Hematopoietic multipotent progenitor cell (in vitro differentiated cells): ENCODE results near the gene ST7. TPM values are rescaled to one million over a fixed set of nuclear protein-coding genes. Genes with fewer than 3 reads are reported as not detected.
"Not testable (repeated sequence)": the region's sequence is repeated elsewhere in the genome, so short reads cannot be mapped to it uniquely, and the experiment has no call there.

ENCODE experiments used
- DNase-seq, 3 donors: peaks; one replicate each; pipeline ENCODE4 v3.0.0-alpha.2; 2011 to 2015; ENCODE audit warnings: low read depth in 2 of 3, low spot score in 2 of 3
- total RNA-seq: library from RNA; depleted of rRNA; stranded (reverse); fragments of >200 nt; gene quantifications from one replicate; pipeline ENCODE4 v1.2.3, GENCODE V29; 2012

Gene ST7
- total RNA-seq, 1 donor: 21.3 TPM

- DNase-seq: not testable (repeated sequence)
Observed at GRCh38 chr7:116971153-116971552, 17.9 kb downstream of the ST7 start.

DNA sequence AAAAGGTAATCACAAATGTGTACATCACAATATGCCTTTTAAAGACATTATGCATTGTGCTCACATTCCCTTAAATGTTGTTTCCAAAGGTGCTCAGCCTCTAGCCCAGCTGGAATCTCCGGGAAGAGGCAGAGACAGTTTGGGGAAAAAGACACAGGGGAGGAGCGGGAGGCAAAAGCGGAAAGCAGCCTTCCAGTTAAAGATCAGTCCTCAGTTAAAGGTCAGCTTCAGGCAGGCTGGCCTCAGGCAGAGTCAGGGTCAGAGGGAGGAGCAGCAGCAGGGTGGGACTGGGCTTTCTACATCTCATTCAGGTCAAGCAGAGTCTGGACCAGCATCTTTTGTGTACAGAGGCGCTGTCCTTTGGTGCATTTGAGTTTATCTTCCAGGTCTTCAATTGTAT, 18.6 kb downstream of the ST7 start:
- no peak for DNase-seq

DNA sequence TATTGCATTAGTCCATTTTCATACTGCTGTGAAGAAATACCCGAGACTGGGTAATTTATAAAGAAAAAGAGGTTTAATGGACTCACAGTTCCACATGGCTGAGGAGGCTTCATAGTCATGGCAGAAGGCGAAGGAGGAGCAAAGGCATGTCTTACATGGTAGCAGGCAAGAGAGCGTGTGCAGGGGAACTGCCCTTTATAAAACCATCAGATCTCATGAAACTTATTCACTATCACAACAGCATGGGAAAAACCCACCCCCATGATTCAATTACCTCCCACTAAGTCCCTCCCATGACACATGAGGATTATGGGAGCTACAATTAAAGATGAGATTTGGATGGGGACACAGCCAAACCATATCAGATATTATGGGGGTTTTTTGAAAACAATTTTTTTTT, 21.7 kb downstream of the ST7 start:
- not testable (repeated sequence) for DNase-seq

- no peak for DNase-seq
Observed at GRCh38 chr7:116977172-116977571, 23.9 kb downstream of the ST7 start.

DNA sequence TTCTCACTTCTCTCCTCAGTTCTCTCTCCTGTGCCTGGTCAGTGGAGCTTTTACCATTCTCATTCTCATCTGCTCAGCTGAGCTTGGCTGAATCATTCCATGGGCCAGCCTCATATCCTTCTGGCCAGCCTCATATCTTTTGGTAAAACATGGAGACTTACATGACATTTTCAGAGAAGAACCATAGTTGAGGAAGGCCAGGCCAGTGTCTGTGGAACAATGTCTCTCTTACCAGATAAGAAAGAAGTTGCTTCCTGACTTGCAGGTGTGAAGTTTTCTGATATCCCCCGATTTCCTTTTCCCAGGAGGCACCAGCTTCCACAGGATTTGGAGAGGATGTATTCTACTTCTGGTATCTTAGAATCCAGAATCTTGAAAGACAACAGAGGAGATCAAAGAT, 24.7 kb downstream of the ST7 start:
- DNase-seq: no peak

- DNase-seq: no peak
Observed at GRCh38 chr7:116979430-116979829, 26.1 kb downstream of the ST7 start.

DNA sequence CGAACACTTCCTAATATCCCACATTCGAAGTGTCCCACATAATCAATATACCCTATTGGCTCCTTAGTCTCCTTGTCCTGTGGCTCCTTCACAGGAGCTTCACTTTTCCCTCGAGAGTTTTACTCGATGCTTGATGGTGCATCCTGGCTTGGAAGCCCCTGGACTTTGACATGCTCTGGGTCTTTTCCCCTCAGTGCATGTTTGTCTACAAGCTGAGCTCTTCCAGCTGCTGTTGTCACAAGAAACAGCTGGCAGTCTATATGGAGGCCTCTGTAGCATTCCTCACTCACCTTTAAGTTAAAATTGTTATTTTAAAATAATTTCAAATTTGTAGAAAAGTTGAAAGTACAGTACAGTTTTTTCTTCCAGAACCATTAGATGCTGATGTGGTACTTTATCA, 27.1 kb downstream of the ST7 start:
- no peak for DNase-seq

- DNase-seq: no peak
Observed at GRCh38 chr7:116981939-116982338, 28.6 kb downstream of the ST7 start.

- no peak for DNase-seq
Observed at GRCh38 chr7:116984511-116984910, 31.2 kb downstream of the ST7 start.

- DNase-seq: peak in 2 of 3 donors; percentile 22 to 61
Observed at GRCh38 chr7:116984917-116985316, 31.6 kb downstream of the ST7 start.

DNA sequence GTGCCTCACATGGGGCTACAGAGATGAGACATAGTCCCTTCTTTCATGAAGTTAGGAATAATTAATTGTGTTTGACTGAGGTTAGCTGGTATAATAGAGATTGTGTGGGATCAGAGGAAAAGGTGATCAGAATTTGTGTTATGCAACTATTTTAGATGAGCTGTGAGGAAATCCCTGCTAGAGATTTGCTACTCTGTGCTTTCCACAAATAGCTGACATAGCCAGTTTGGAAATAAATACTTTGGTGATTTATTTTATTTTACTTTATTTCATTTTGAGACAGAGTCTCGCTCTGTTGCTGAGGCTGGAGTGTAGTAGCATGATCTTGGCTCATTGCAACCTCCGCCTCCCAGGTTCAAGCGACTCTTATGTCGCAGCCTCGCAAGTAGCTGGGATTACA, 32.3 kb downstream of the ST7 start:
- DNase-seq: no peak

- no peak for DNase-seq
Observed at GRCh38 chr7:116986611-116987565, 33.6 kb downstream of the ST7 start.

- peak in 1 of 3 donors; percentile 23 for DNase-seq
Observed at GRCh38 chr7:116988363-116988989, 35.2 kb downstream of the ST7 start.

- no peak for DNase-seq
Observed at GRCh38 chr7:116990056-116990455, 36.8 kb downstream of the ST7 start.

DNA sequence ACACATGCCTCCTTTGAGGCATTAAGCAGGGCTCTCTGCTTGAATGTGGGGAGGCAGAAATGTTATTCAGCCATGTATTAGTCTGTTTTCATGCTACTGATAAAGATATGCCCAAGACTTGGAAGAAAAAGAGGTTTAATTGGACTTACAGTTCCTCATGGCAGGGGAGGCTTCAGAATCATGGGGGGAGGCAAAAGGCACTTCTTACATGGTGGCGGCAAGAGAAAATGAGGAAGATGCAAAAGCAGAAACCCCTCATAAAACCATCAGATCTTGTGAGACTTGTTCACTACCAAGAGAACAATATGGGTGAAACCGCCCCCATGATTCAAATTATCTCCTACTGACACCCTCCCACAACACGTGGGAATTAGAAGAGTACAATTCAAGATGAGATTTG, 37.9 kb downstream of the ST7 start:
- no peak for DNase-seq

DNA sequence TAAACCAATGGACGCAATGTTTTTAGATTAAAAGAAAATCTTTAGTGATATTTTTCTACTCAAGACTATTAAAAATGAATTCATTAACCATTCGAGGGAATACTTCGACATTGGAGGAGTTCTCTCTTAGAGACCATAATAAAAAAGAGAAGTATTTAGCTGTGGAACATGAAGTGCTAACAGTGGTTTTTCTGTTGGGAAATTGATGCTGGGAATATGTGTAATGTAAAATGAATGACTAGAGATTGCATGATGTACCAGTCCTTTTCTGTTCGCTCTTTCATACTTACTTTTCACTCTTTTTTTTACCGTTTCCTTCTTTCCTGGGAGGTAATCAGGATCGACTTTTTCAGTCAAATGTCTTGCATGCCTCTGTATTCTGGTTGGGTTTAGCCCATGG, 41.3 kb downstream of the ST7 start:
- DNase-seq: no peak

- DNase-seq: no peak
Observed at GRCh38 chr7:116997972-116998371, 44.7 kb downstream of the ST7 start.

- DNase-seq: no peak
Observed at GRCh38 chr7:116998567-116999175, 45.4 kb downstream of the ST7 start.

DNA sequence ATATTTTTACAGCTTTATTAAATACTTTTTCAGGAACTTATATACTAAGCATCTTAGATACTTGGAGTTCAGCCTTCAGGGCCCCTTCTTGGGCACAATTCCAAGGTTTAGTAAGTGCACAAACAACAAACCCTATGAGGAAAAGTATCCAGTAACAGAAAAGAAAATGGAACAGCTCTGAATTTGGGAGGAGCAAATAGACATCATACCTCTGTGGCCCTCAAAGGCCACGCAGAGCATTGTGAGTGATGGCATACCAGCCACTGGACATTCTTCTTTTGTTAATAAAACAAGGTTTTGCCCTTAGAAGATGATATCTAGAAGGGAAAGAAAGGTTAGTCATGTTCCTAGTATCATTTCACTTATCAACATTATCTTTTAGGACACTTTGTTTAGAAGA, 46.0 kb downstream of the ST7 start:
- no peak for DNase-seq

GRCh38 chr7:117001283-117001682, 48.0 kb downstream of the ST7 start:
- no peak for DNase-seq

- no peak for DNase-seq
Observed at GRCh38 chr7:117004899-117005298, 51.6 kb downstream of the ST7 start.

DNA sequence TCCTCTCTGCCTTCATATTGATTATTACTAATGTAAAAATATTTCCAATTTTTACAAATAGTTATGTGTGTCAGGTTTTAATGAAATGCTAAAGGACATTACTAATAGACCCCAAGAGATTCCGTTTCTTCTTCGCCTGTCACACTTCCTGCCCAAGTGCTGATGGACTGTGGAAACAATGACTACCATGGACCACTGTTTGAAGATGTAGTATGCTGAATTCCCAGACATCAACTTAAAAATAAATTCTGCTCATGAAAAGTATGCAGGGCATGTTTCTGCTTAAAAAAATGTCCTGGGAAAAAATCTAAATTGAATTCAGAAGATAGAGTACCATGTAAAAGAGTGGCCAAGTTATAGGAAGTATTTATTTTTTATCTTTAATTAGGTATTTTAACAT, 52.1 kb downstream of the ST7 start:
- no peak for DNase-seq
